HepG2 (cell line): Measurements from ENCODE around the gene MVP. TPM values are rescaled to one million over a fixed set of nuclear protein-coding genes. Genes with fewer than 3 reads are reported as not detected.

Experiments used
- DMAP1 ChIP-seq: IDR thresholded peaks from 2 replicates; pipeline ENCODE4 v1.6.1; 2016
- FOSL2 ChIP-seq: sonication (generic); formaldehyde crosslinking; IDR thresholded peaks from 2 replicates; pipeline ENCODE4 v1.4.0; 2020; ENCODE audit warnings: missing genetic modification reagents
- GPN1 ChIP-seq: sonication (generic); formaldehyde crosslinking; IDR thresholded peaks from 2 replicates; pipeline ENCODE4 v1.5.1; 2020; ENCODE audit warnings: missing genetic modification reagents, borderline replicate concordance
- HBP1 ChIP-seq: IDR thresholded peaks from 2 replicates; pipeline ENCODE4 v1.6.1; 2016; ENCODE audit warnings: low read depth, control low read depth
- HMG20B ChIP-seq: conservative IDR thresholded peaks from 2 replicates; pipeline ENCODE4 v1.6.1; 2016; ENCODE audit warnings: missing genetic modification reagents, missing compliant biosample characterization
- HNRNPLL ChIP-seq: fragments of 200-400 bp; formaldehyde crosslinking; IDR thresholded peaks from 2 replicates; pipeline ENCODE4 v1.6.1; 2017; ENCODE audit warnings: mild to moderate bottlenecking, low read depth, low read length; ENCODE audit not compliant: poor library complexity, severe bottlenecking
- KLF15 ChIP-seq: sonication (generic); formaldehyde crosslinking; IDR thresholded peaks from 2 replicates; pipeline ENCODE4 v1.8.1; 2023; ENCODE audit warnings: borderline replicate concordance, mild to moderate bottlenecking, inconsistent platforms, missing genetic modification reagents, mixed read lengths
- NFKB2 ChIP-seq: sonication (generic); formaldehyde crosslinking; IDR thresholded peaks from 2 replicates; pipeline ENCODE4 v1.4.0; 2020; ENCODE audit warnings: missing genetic modification reagents, borderline replicate concordance
- NFKBIZ ChIP-seq: IDR thresholded peaks from 2 replicates; pipeline ENCODE4 v1.6.1; 2018; ENCODE audit warnings: missing genetic modification reagents, missing compliant biosample characterization
- PCBP2 ChIP-seq: fragments of 200-400 bp; formaldehyde crosslinking; optimal IDR thresholded peaks from 2 replicates; pipeline ENCODE3; 2018; ENCODE audit warnings: low read length, low read depth; ENCODE audit not compliant: poor library complexity, severe bottlenecking
- PHF20 ChIP-seq: sonication (generic); formaldehyde crosslinking; IDR thresholded peaks from 2 replicates; pipeline ENCODE4 v1.5.0; 2020; ENCODE audit warnings: mild to moderate bottlenecking, missing genetic modification reagents
- PLSCR1 ChIP-seq: sonication (generic); formaldehyde crosslinking; IDR thresholded peaks from 2 replicates; pipeline ENCODE4 v1.5.0; 2020; ENCODE audit warnings: missing genetic modification reagents, mild to moderate bottlenecking, borderline replicate concordance
- SMYD3 ChIP-seq: sonication (generic); formaldehyde crosslinking; IDR thresholded peaks from 2 replicates; pipeline ENCODE4 v1.8.1; 2023; ENCODE audit warnings: mild to moderate bottlenecking, missing genetic modification reagents
- TFAP4 ChIP-seq: sonication (generic); IDR thresholded peaks from 2 replicates; pipeline ENCODE4 v1.6.1; 2016; ENCODE audit warnings: low read depth, borderline replicate concordance
- TFDP2 ChIP-seq: sonication (generic); formaldehyde crosslinking; IDR thresholded peaks from 2 replicates; pipeline ENCODE4 v1.4.0; 2020; ENCODE audit warnings: missing genetic modification reagents
- WIZ ChIP-seq: sonication (generic); formaldehyde crosslinking; IDR thresholded peaks from 2 replicates; pipeline ENCODE4 v1.5.1; 2020; ENCODE audit warnings: mild to moderate bottlenecking, missing genetic modification reagents
- YEATS4 ChIP-seq: sonication (generic); formaldehyde crosslinking; IDR thresholded peaks from 2 replicates; pipeline ENCODE4 v1.4.0; 2020; ENCODE audit warnings: missing genetic modification reagents, borderline replicate concordance
- ZFP82 ChIP-seq: sonication (generic); formaldehyde crosslinking; IDR thresholded peaks from 2 replicates; pipeline ENCODE4 v1.5.1; 2020; ENCODE audit warnings: mild to moderate bottlenecking, missing genetic modification reagents, borderline replicate concordance
- ZMYM3 ChIP-seq: sonication (generic); formaldehyde crosslinking; IDR thresholded peaks from 2 replicates; pipeline ENCODE4 v1.5.1; 2020; ENCODE audit warnings: mild to moderate bottlenecking, missing genetic modification reagents
- ZNF205 ChIP-seq: IDR thresholded peaks from 2 replicates; pipeline ENCODE4 v1.6.1; 2018; ENCODE audit warnings: missing biosample characterization, missing genetic modification reagents
- ZNF224 ChIP-seq: sonication (generic); formaldehyde crosslinking; IDR thresholded peaks from 2 replicates; pipeline ENCODE4 v1.5.0; 2020; ENCODE audit warnings: mild to moderate bottlenecking, missing genetic modification reagents
- ZNF333 ChIP-seq: sonication (generic); formaldehyde crosslinking; IDR thresholded peaks from 2 replicates; pipeline ENCODE4 v1.4.0; 2020; ENCODE audit warnings: mild to moderate bottlenecking, missing genetic modification reagents, borderline replicate concordance
- ZNF343 ChIP-seq: sonication (generic); formaldehyde crosslinking; IDR thresholded peaks from 2 replicates; pipeline ENCODE4 v1.4.0; 2020; ENCODE audit warnings: mild to moderate bottlenecking, missing genetic modification reagents
- ZNF530 ChIP-seq: sonication (generic); formaldehyde crosslinking; IDR thresholded peaks from 2 replicates; pipeline ENCODE4 v1.5.0; 2020; ENCODE audit warnings: low read depth, mild to moderate bottlenecking, missing genetic modification reagents
- ZNF619 ChIP-seq: sonication (generic); formaldehyde crosslinking; IDR thresholded peaks from 2 replicates; pipeline ENCODE4 v1.4.0; 2020; ENCODE audit warnings: mild to moderate bottlenecking, missing genetic modification reagents
- ZNF737 ChIP-seq: sonication (generic); formaldehyde crosslinking; IDR thresholded peaks from 2 replicates; pipeline ENCODE4 v1.5.0; 2020; ENCODE audit warnings: missing genetic modification reagents, mild to moderate bottlenecking, borderline replicate concordance
- ZNF775 ChIP-seq: sonication (generic); formaldehyde crosslinking; IDR thresholded peaks from 2 replicates; pipeline ENCODE4 v1.4.0; 2020; ENCODE audit warnings: missing genetic modification reagents, mild to moderate bottlenecking, moderate library complexity, borderline replicate concordance
- ZSCAN12 ChIP-seq: sonication (generic); formaldehyde crosslinking; IDR thresholded peaks from 2 replicates; pipeline ENCODE4 v1.9.0; 2021; ENCODE audit warnings: mild to moderate bottlenecking, missing genetic modification reagents
- ZZZ3 ChIP-seq: sonication (generic); formaldehyde crosslinking; IDR thresholded peaks from 2 replicates; pipeline ENCODE4 v1.4.0; 2020; ENCODE audit warnings: missing genetic modification reagents, mild to moderate bottlenecking, borderline replicate concordance
- polyA plus RNA-seq, 8 experiments: library from polyadenylated mRNA; depleted of rRNA in 3 of 8; stranded (reverse) in 7 of 8; unstranded in 1 of 8; fragments of >200 nt; fragmentation: Illumina TruSeq in 4 of 8; extraction: Trizol in 4 of 8; gene quantifications; 2 replicates each; pipeline versions ENCODE4 v1.2.1 to v1.2.3, GENCODE V29; 2011 to 2016; ENCODE audit warnings: low read depth in 4 of 8, missing spikeins in 1 of 8, mixed read lengths in 1 of 8; ENCODE audit not compliant: insufficient read depth in 1 of 8
- total RNA-seq, 5 experiments: library from RNA; depleted of rRNA; stranded (reverse); fragments of >200 nt; fragmentation: Illumina TruSeq; extraction: Trizol; gene quantifications; 2 replicates each; pipeline ENCODE4 v1.2.3, GENCODE V29; 2016; ENCODE audit warnings: low read depth in 1 of 5

The MVP gene
- total and polyA plus RNA-seq, 2 of the 13 experiments (the other 11 are each of a cell fraction or from before 2014, with no cell fraction given): 22.9 to 43.5 TPM

GRCh38 chr16:29862383-29862883 is 42.2 kb downstream of the MVP start (continued):
- no peak for TF ChIP-seq ZNF619 (CRISPR knock-in tag)
- TF ChIP-seq TFDP2 (CRISPR knock-in tag): no peak
- TF ChIP-seq ZFP82 (CRISPR knock-in tag): peak; percentile 0; the same call in 1 of the 2 replicates
- TF ChIP-seq HNRNPLL: no peak
- no peak for TF ChIP-seq ZMYM3 (CRISPR knock-in tag)
- TF ChIP-seq TFAP4: no peak
- TF ChIP-seq HBP1: no peak
- TF ChIP-seq ZSCAN12 (CRISPR knock-in tag): no peak
- no peak for TF ChIP-seq ZNF343 (CRISPR knock-in tag)
- TF ChIP-seq WIZ (CRISPR knock-in tag): no peak
- 0 out of 2 replicates have a peak, but pooled peaks have one; percentile 12 for TF ChIP-seq DMAP1 (CRISPR knock-in tag)
- TF ChIP-seq ZNF737 (CRISPR knock-in tag): 0 out of 2 replicates have a peak, but pooled peaks have one; percentile 84
- TF ChIP-seq ZNF205 (CRISPR knock-in tag): 0 out of 2 replicates have a peak, but pooled peaks have one; percentile 5
- TF ChIP-seq ZNF775 (CRISPR knock-in tag): no peak
- TF ChIP-seq FOSL2 (CRISPR knock-in tag): 0 out of 2 replicates have a peak, but pooled peaks have one; percentile 3
- no peak for TF ChIP-seq YEATS4 (CRISPR knock-in tag)
- TF ChIP-seq SMYD3 (CRISPR knock-in tag): no peak
- no peak for TF ChIP-seq HMG20B (CRISPR knock-in tag)
- no peak; the same call in 1 of the 2 replicates for TF ChIP-seq NFKBIZ (CRISPR knock-in tag)
- no peak for TF ChIP-seq ZNF333 (CRISPR knock-in tag)
- TF ChIP-seq PCBP2: no peak
- TF ChIP-seq PLSCR1 (CRISPR knock-in tag): no peak
- no peak for TF ChIP-seq KLF15 (CRISPR knock-in tag)
- no peak for TF ChIP-seq ZNF224 (CRISPR knock-in tag)
- 0 out of 2 replicates have a peak, but pooled peaks have one; percentile 68 for TF ChIP-seq ZNF530 (CRISPR knock-in tag)
- TF ChIP-seq PHF20: peak; percentile 44; the same call in 1 of the 2 replicates
- TF ChIP-seq GPN1 (CRISPR knock-in tag): no peak
- TF ChIP-seq NFKB2 (CRISPR knock-in tag): peak; percentile 66; the same call in 1 of the 2 replicates
- TF ChIP-seq ZZZ3 (CRISPR knock-in tag): no peak
